Aorta (tissue), 5 donors: Measurements from ENCODE around the gene DUSP2. TPM values are rescaled to one million over a fixed set of nuclear protein-coding genes. Genes with fewer than 3 reads are reported as not detected.

Source experiments
- ATAC-seq: fragments of 200-7000 bp; cut with Tn5 transposase; one replicate; pipeline ENCODE4 v1.9.1; 2022; ENCODE audit warnings: moderate library complexity; ENCODE audit not compliant: low FRiP score
- DNase-seq, 2 donors: peaks; one replicate each; pipeline ENCODE4 v3.0.0-alpha.2; 2020
- H3K27ac ChIP-seq, 2 donors: one replicate each; pipeline ENCODE4 v1.5.1; 2013; ENCODE audit warnings: low read length in 2 of 2, mild to moderate bottlenecking in 2 of 2, moderate library complexity in 2 of 2, control low read depth in 1 of 2, inconsistent platforms in 1 of 2, low read depth in 1 of 2
- H3K27me3 ChIP-seq, 2 donors: one replicate each; pipeline ENCODE4 v1.6.1; 2013; ENCODE audit warnings: control low read depth in 1 of 2, low read length in 1 of 2, mild to moderate bottlenecking in 1 of 2, moderate library complexity in 1 of 2; ENCODE audit not compliant: insufficient read depth in 2 of 2, control insufficient read depth in 1 of 2
- H3K36me3 ChIP-seq, 2 donors: one replicate each; pipeline ENCODE4 v1.6.1; 2013; ENCODE audit warnings: control low read depth in 1 of 2, low read length in 1 of 2, mild to moderate bottlenecking in 1 of 2; ENCODE audit not compliant: insufficient read depth in 2 of 2, control insufficient read depth in 1 of 2
- H3K4me1 ChIP-seq, 2 donors: one replicate each; pipeline ENCODE4 v1.6.1; 2013; ENCODE audit warnings: low read length in 2 of 2, control low read depth in 1 of 2, mild to moderate bottlenecking in 1 of 2, moderate library complexity in 1 of 2; ENCODE audit not compliant: insufficient read depth in 2 of 2, control insufficient read depth in 1 of 2
- H3K4me3 ChIP-seq, 2 donors: one replicate each; pipeline ENCODE4 v1.5.1; 2013; ENCODE audit warnings: low read length in 2 of 2, control low read depth in 1 of 2, mild to moderate bottlenecking in 1 of 2
- H3K9me3 ChIP-seq: one replicate; pipeline ENCODE4 v1.6.1; 2013; ENCODE audit warnings: mild to moderate bottlenecking, low read length; ENCODE audit not compliant: control insufficient read depth
- WGBS, 2 donors: extraction: QIAGEN DNeasy Blood & Tissue Kit; methylation state at CpG; one replicate each; pipeline ENCODE4 v1.1.7; 2013; 5-methylcytosine and 5-hydroxymethylcytosine counted together
- intact Hi-C, 2 donors: fragments of 100-400 bp; cut with DNase I; formaldehyde crosslinking; loops; one replicate each; pipeline versions ENCODE4 v1.14.2 to v1.15.0; 2022
- polyA plus RNA-seq, 2 donors: library from polyadenylated mRNA; stranded (reverse); fragments of 200-250 nt; gene quantifications; one replicate each; pipeline ENCODE4 v1.2.3, GENCODE V29; 2013
- total RNA-seq, 2 donors: library from RNA; stranded (reverse); fragmentation: NEBNext Ultra II Directional; extraction: Animal tissue kit (Norgen Biotek cat#: 25700); gene quantifications; one replicate each; pipeline ENCODE4 v1.2.1, GENCODE V29; 2021
- donor health status: healthy with polysubstance abuse.
- donor health status: Bipolar disorder and iron deficiency.
- donor health status: DM: no; HTN: no; CAD: no.
- donor health status: DM: no; HTN: no; CAD: no.
- donor health status: DM: yes; HTN: yes; CAD: no.

Gene DUSP2
- total and polyA plus RNA-seq, 4 donors = 1.2 to 7.5 (median 3.8) TPM

GRCh38 chr2:96099861-96100798 is 45.1 kb downstream of the DUSP2 start:
- Histone ChIP-seq H3K9me3 (peaks cover 1% of the 10 kb centered on the region), H3K36me3 (no peaks in the 10 kb centered on the region), H3K27ac (no peak overlapping the region), H3K4me1 (no peaks in the 10 kb centered on the region), H3K27me3 (no peaks in the 10 kb centered on the region), H3K4me3 (no peak overlapping the region)
- 92% methylated on average over 12 of the region's 12 CpGs for WGBS, 2 donors
- intact Hi-C loops = no loop called here
- ATAC-seq = no peak
- peak; percentile 39 to 54 for DNase-seq

- Histone ChIP-seq H3K4me3 (no peak overlapping the region), H3K36me3 (no peaks in the 10 kb centered on the region), H3K27ac (peak overlapping the region in 1 of 2 donors; percentile 39), H3K27me3 (no peaks in the 10 kb centered on the region), H3K9me3 (no peaks in the 10 kb centered on the region), H3K4me1 (no peaks in the 10 kb centered on the region)
- ATAC-seq = peak; percentile 55
- whole genome bisulfite sequencing, 2 donors = 41 to 43% methylated on average over 11 of the region's 11 CpGs
- intact Hi-C loops = no loop called here
- peak; percentile 62 to 71 for DNase-seq
Measured at GRCh38 chr2:96098900-96099590, 46.2 kb downstream of the DUSP2 start.

- 83 to 84% methylated on average over 7 of the region's 7 CpGs for WGBS, 2 donors
Measured at GRCh38 chr2:96097951-96098823, 47.1 kb downstream of the DUSP2 start.

GRCh38 chr2:96097441-96097840 is 47.8 kb downstream of the DUSP2 start:
- intact Hi-C loops = no loop called here
- WGBS, 2 donors = 94% methylated on average over 5 of the region's 5 CpGs
- ATAC-seq (no peak), DNase-seq (no peak)
- H3K4me3 ChIP-seq = no peak overlapping the region
- no peaks in the 10 kb centered on the region for H3K9me3 ChIP-seq
- H3K36me3 ChIP-seq = no peaks in the 10 kb centered on the region
- H3K27ac ChIP-seq = no peak overlapping the region
- H3K4me1 ChIP-seq = no peaks in the 10 kb centered on the region
- no peaks in the 10 kb centered on the region for H3K27me3 ChIP-seq

More at GRCh38 chr2:96097951-96098823, 47.1 kb downstream of the DUSP2 start:
- Histone ChIP-seq H3K9me3 (no peaks in the 10 kb centered on the region), H3K36me3 (no peaks in the 10 kb centered on the region), H3K27me3 (no peaks in the 10 kb centered on the region), H3K4me1 (no peaks in the 10 kb centered on the region), H3K4me3 (no peak overlapping the region), H3K27ac (peak overlapping the region in 1 of 2 donors; percentile 39)
- intact Hi-C loops = no loop called here
- DNase-seq (peak; percentile 29 to 57), ATAC-seq (no peak)

- no peaks in the 10 kb centered on the region for H3K4me1 ChIP-seq
- DNase-seq = no peak
- ATAC-seq = no peak
- intact Hi-C loops = no loop called here
- no peaks in the 10 kb centered on the region for H3K27me3 ChIP-seq
- 78 to 82% methylated on average over 7 of the region's 7 CpGs for WGBS, 2 donors
- no peaks in the 10 kb centered on the region for H3K9me3 ChIP-seq
- H3K36me3 ChIP-seq = no peaks in the 10 kb centered on the region
- no peak overlapping the region for H3K4me3 ChIP-seq
- no peak overlapping the region for H3K27ac ChIP-seq
Measured at GRCh38 chr2:96095116-96095636, 50.1 kb downstream of the DUSP2 start.

GRCh38 chr2:96093528-96093927 is 51.7 kb downstream of the DUSP2 start:
- H3K4me1 ChIP-seq = no peaks in the 10 kb centered on the region
- 93 to 96% methylated on average over 4 of the region's 4 CpGs for WGBS, 2 donors
- H3K27me3 ChIP-seq = no peaks in the 10 kb centered on the region
- H3K9me3 ChIP-seq = no peaks in the 10 kb centered on the region
- ATAC-seq = no peak
- intact Hi-C loops = no loop called here
- H3K4me3 ChIP-seq = no peak overlapping the region
- peak in 1 of 2 donors; percentile 39 for DNase-seq
- H3K36me3 ChIP-seq = no peaks in the 10 kb centered on the region
- no peak overlapping the region for H3K27ac ChIP-seq
